Head of caudate nucleus (tissue), 42 donors: ENCODE results near the gene IL26.
"Not testable (repeated sequence)": the region's sequence is repeated elsewhere in the genome, so short reads cannot be mapped to it uniquely, and the experiment has no call there.

Source experiments
- DNase-seq, 42 donors: peaks; one replicate each; pipeline versions ENCODE4 v3.0.0 to v3.0.0-alpha.2; 2020 to 2021; ENCODE audit warnings: mixed read lengths in 7 of 42
- intact Hi-C: fragments of 100-400 bp; cut with DNase I; formaldehyde crosslinking; loops from one replicate; pipeline ENCODE4 v1.15.0; 2022

IL26 gene

GRCh38 chr12:68210875-68211274 lies 14.7 kb downstream of the IL26 start:
- no peak for DNase-seq
- intact Hi-C loops = no loop called here

DNA sequence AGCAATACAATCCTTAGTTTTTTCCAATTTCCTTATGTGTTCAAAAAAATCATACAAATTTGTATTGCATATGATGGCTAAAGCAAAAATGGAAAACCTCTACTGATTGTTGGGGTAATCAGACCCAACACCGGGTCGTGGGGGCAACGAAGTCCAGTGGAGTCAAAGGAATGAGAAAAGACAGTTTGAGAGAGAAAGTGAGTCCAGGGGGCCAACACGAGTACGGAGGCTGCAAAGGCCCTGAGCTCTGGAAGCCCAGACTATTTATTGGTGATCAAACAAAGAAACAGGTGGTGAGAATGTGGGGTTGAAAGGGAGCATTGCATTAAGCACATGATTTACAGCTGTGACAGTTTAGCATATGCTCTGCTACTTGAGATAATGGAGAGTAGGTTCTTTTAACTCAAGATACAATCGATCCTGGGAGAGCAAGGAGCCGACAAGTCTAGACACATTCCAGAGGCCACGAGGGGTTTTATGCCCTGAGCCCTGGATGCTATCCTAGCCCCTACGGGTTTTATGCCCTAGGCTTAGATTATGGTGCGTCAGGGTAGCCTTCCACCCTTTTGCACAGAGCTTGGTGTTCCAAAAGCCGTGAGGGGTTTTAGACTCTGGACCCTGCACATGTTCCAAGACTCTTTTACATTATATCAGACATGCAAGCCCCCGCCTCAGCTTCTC lies 16.4 kb downstream of the IL26 start:
- intact Hi-C loops, DNase-seq: not testable (repeated sequence)

DNA sequence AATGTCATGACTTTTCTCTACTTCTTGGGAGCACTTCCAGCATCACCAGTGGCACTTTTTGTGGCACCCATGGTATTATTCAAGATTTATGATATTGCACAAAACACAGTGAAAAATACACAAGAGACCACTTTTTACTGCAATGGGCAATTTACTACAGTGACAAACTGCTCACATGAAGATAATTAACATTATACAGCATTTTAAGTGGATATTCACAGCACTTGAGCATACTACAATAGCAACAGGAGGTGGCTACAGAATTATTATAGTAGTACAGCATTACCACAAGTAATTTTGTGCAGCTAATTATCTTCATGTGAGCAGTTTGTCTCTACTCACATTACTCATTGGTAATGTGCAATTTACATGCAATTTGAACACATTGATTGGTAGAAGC lies 18.3 kb downstream of the IL26 start:
- intact Hi-C loops = no loop called here
- DNase-seq = no peak

GRCh38 chr12:68206446-68206845 lies 19.2 kb downstream of the IL26 start:
- no peak for DNase-seq
- intact Hi-C loops = no loop called here

DNA sequence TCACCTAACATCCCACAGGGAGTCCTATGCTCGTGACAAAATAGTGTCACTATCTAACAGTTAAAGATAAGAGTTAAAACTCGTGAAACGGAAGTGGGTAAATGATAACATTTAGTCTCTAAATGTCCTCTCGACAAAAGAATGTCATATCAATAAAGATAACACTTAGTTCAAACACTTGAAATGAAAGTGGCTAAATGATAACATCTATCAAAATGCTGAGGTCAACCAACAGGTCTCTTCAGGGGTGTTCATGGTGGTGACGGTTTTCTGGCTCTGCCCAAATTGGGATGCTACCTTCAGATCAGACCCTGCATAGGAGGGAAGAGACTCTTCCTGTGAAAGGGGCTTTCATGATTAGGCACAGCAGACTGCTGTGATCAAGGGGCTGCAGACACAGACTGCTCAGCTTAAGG lies 22.1 kb downstream of the IL26 start:
- DNase-seq = no peak
- intact Hi-C loops = no loop called here

- intact Hi-C loops = no loop called here
- DNase-seq = no peak
These were observed 24.8 kb downstream of the IL26 start for GRCh38 chr12:68200854-68201253.

DNA sequence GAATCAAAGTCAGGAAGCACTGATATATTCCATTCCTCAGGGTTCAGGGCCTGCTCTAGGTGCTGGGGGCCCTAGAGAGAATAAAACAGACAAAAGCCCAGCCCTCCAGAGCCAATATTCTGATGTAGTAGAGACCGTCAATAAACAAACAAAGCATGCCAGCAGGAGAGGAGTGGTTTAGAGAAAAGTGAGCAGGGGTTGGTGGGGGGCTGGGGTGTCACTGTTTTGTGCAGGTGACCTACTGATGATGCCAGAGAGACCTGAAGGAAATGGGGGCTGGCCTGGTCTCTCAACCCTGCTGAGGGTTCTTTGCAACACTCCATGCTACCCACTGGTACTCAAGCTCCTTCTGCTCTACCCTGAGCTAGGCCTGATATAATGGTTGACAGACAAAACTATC lies 26.5 kb downstream of the IL26 start:
- intact Hi-C loops = no loop called here

DNA sequence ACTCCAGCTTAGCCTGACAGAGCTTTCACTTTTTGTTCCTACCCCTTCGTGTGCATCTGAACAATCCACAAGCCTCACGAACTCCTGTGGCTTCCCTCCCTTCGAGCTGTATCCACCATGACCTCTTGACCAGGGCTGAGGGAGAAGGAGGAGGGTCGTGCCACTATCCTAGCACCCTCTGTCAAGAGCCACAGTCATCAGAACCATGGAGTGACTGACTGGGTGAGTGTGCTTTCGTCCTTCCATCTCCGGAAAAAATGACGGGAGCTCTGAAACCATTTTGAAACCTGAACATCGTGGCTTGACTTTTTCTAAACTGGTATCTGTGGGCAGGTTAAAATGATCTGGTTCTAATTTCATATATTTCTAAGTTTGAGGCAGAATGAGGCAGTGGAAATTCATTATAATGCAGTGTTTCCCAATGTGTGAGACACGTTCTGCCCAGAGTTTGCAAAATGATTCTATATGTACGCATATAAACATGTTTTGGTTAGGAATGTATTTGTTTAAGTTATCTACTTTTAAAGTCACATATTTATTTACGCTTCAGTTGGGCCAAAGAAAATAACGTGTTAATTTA lies 27.0 kb downstream of the IL26 start:
- no peak for DNase-seq
- intact Hi-C loops = no loop called here

More for the DNA sequence above, 26.5 kb downstream of the IL26 start:
- DNase-seq = no peak

DNA sequence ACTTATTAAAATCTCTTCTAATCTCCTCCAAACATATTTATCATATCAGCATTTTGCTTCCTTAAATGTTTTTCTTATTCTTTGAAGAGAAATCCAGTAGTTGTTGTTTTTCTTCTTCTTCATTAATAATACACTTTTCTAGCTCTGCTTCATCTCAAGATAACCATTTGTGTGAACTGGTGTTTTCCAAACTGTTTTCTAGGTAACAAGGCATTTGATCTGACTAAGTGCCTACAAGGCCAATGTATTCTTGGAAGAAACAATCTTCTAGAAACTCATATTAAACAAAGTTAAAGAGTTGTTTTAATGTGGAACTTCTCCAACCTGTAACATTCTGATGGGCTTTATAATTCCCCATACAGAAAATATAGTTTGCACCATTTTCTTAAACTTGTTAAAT lies 35.3 kb downstream of the IL26 start:
- no peak for DNase-seq
- intact Hi-C loops = no loop called here

GRCh38 chr12:68189821-68190242 lies 35.8 kb downstream of the IL26 start:
- DNase-seq = no peak
- intact Hi-C loops = no loop called here

- intact Hi-C loops = no loop called here
- DNase-seq = no peak
These were observed 40.0 kb downstream of the IL26 start for GRCh38 chr12:68185598-68185997.

DNA sequence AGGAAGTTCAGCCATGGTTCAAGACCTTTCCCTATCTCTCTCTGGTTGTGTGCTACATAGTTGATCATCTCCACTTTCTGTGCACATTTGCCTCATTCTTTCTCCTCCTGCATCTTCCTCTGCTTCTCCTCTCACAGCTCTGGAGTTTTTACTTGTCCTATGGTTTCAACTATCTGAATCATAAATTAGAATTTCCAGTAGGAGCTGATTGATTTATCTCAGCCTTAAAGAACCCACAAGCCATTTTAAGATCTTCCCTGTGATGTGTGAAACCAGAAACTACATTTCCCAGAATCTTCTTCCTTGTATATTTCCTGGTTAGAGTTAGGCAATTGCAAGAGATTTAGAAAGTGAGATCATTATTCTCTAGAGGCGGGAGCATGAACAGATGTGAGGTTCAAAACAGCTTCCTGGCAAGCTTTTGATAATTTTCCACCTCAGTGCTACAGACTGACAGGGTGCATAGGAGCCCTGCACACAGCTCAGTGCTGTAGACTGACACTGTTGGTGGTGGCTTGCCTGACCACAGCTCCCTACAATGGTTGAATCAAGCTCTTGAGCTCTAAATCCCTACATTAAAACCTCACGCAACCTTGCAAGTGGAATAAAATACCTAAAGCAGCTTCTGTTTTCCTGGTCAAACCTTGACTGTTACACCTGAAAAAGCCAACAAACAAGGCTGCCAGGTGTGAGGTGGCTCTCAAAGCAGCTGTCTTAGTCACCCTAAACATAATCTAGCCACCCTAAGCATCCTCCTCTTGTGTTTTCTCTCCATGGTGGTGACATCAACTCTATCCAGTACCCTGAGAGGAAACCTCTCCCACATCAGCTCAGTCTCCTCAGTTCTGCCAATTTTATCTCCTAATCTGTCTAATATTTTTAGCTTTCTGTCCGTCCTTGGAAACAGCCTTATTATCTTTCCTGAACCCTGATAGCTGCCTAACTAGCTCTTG lies 44.5 kb downstream of the IL26 start:
- intact Hi-C loops = no loop called here
- no peak for DNase-seq

GRCh38 chr12:68178774-68179439 lies 46.7 kb downstream of the IL26 start:
- intact Hi-C loops = no loop called here
- no peak for DNase-seq

GRCh38 chr12:68178184-68178583 lies 47.4 kb downstream of the IL26 start:
- no peak for DNase-seq
- intact Hi-C loops = no loop called here

- intact Hi-C loops = no loop called here
- no peak for DNase-seq
These were observed 48.0 kb downstream of the IL26 start for GRCh38 chr12:68177562-68177961.

GRCh38 chr12:68176257-68176656 lies 49.4 kb downstream of the IL26 start:
- intact Hi-C loops = no loop called here
- no peak for DNase-seq

GRCh38 chr12:68175557-68176061 lies 50.0 kb downstream of the IL26 start:
- intact Hi-C loops = no loop called here
- no peak for DNase-seq

- intact Hi-C loops, DNase-seq: not testable (repeated sequence)
These were observed 50.8 kb downstream of the IL26 start for GRCh38 chr12:68174761-68175160.

- DNase-seq = no peak
- intact Hi-C loops = no loop called here
These were observed 51.8 kb downstream of the IL26 start for GRCh38 chr12:68173792-68174191.
